ENCODE data around the gene JMJD8. TPM values are rescaled to one million over a fixed set of nuclear protein-coding genes. Genes with fewer than 3 reads are reported as not detected.

JMJD8 gene
- total and polyA plus RNA-seq, 4 donors, result 21.2 to 52.6 (median 33.4) TPM

GRCh38 chr16:674214-674881, 9.8 kb downstream of the JMJD8 start:
- no peaks in the 10 kb centered on the region for H3K27me3 ChIP-seq (ENCODE audit: control insufficient read depth in 4 of 4, insufficient read depth in 4 of 4, low read length in 3 of 4)
- no peak for TF ChIP-seq HNF4A (conservative IDR thresholded peaks at IDR 0.05)
- no peak for TF ChIP-seq EGR1 (IDR thresholded peaks at IDR 0.05; ENCODE audit: low read depth in 2 of 2)
- TF ChIP-seq MAX (IDR thresholded peaks at IDR 0.05), result no peak
- TF ChIP-seq CTCF (IDR thresholded peaks at IDR 0.05; ENCODE audit: low read depth, low read length, missing input control), result no peak
- no peak for TF ChIP-seq HNF4G (IDR thresholded peaks at IDR 0.05)
- no peak for TF ChIP-seq RAD21 (IDR thresholded peaks at IDR 0.05)
- no peak for TF ChIP-seq GABPA (IDR thresholded peaks at IDR 0.05 in 1 of 2, conservative IDR thresholded peaks at IDR 0.05 in 1 of 2)
- TF ChIP-seq YY1 (IDR thresholded peaks at IDR 0.05), result no peak
- no peak for TF ChIP-seq REST (IDR thresholded peaks at IDR 0.05)
- no peak for TF ChIP-seq JUND (IDR thresholded peaks at IDR 0.05)
- no peak for TF ChIP-seq FOXA2 (IDR thresholded peaks at IDR 0.05)
- TF ChIP-seq RXRA (IDR thresholded peaks at IDR 0.05), result no peak
- TF ChIP-seq FOXA1 (IDR thresholded peaks at IDR 0.05), result no peak
- TF ChIP-seq NR2F2 (IDR thresholded peaks at IDR 0.05), result no peak
- no peak for TF ChIP-seq ATF3 (IDR thresholded peaks at IDR 0.05)
- TF ChIP-seq SP1 (IDR thresholded peaks at IDR 0.05), result no peak
- TF ChIP-seq ZBTB33 (IDR thresholded peaks at IDR 0.05), result no peak
- TF ChIP-seq TAF1 (conservative IDR thresholded peaks at IDR 0.05), result no peak
- peaks cover 5 to 27% (median 14%) of the 10 kb centered on the region in 4 donors for H3K4me1 ChIP-seq (ENCODE audit: control insufficient read depth in 4 of 4, insufficient read depth in 4 of 4, low read length in 3 of 4)
- WGBS, result 85% methylated on average over 22 of the region's 22 CpGs
- H3K27ac ChIP-seq (ENCODE audit: low read depth in 1 of 2, low read length in 2 of 2), result no peak overlapping the region
- H3K9me3 ChIP-seq (ENCODE audit: control insufficient read depth in 4 of 4, low read length in 3 of 4), result no peaks in the 10 kb centered on the region
- peaks cover 5 to 37% (median 19%) of the 10 kb centered on the region in 4 donors for H3K36me3 ChIP-seq (ENCODE audit: control insufficient read depth in 4 of 4, insufficient read depth in 3 of 4, low read depth in 1 of 4, low read length in 3 of 4)
- no peak overlapping the region for H3K4me3 ChIP-seq (ENCODE audit: low read depth in 1 of 3, low read length in 3 of 3)
- no peak for DNase-seq (ENCODE audit: low spot score)
- no peak overlapping the region for H3K9ac ChIP-seq (ENCODE audit: low read depth in 1 of 2, low read length in 2 of 2)
